Epithelial cell of proximal tubule (primary cell): ENCODE measurements around the gene DENND2A. TPM values are rescaled to one million over a fixed set of nuclear protein-coding genes. Genes with fewer than 3 reads are reported as not detected.
"Not testable (repeated sequence)": the region's sequence is repeated elsewhere in the genome, so short reads cannot be mapped to it uniquely, and the experiment has no call there.

ENCODE experiments used
- DNase-seq: peaks from one replicate; pipeline ENCODE4 v3.0.0-alpha.2; 2011; ENCODE audit warnings: low read depth
- H3K4me3 ChIP-seq: 2 replicates; pipeline ENCODE4 v1.5.1; 2011; ENCODE audit warnings: low read depth, mild to moderate bottlenecking, low read length
- total RNA-seq: library from RNA; depleted of rRNA; stranded (reverse); fragments of >200 nt; gene quantifications from 2 replicates; pipeline ENCODE4 v1.2.3, GENCODE V29; 2015
- TF ChIP-seq, protein P1 (sequence below): conservative IDR thresholded peaks from 2 replicates; pipeline ENCODE4 v1.5.1; 2012; ENCODE audit warnings: low read depth, mild to moderate bottlenecking, low read length

The DENND2A gene
- total RNA-seq, 1 donor from 2014 or later = 27.6 TPM

GRCh38 chr7:140668641-140669040, 28.0 kb upstream of the DENND2A start:
- no peak overlapping the region for H3K4me3 ChIP-seq
- TF ChIP-seq, protein P1, sequence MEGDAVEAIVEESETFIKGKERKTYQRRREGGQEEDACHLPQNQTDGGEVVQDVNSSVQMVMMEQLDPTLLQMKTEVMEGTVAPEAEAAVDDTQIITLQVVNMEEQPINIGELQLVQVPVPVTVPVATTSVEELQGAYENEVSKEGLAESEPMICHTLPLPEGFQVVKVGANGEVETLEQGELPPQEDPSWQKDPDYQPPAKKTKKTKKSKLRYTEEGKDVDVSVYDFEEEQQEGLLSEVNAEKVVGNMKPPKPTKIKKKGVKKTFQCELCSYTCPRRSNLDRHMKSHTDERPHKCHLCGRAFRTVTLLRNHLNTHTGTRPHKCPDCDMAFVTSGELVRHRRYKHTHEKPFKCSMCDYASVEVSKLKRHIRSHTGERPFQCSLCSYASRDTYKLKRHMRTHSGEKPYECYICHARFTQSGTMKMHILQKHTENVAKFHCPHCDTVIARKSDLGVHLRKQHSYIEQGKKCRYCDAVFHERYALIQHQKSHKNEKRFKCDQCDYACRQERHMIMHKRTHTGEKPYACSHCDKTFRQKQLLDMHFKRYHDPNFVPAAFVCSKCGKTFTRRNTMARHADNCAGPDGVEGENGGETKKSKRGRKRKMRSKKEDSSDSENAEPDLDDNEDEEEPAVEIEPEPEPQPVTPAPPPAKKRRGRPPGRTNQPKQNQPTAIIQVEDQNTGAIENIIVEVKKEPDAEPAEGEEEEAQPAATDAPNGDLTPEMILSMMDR = no peak
- DNase-seq = no peak

GRCh38 chr7:140667476-140667875, 26.9 kb upstream of the DENND2A start:
- H3K4me3 ChIP-seq = no peak overlapping the region
- TF ChIP-seq, protein P1 = no peak
- no peak for DNase-seq

DNA sequence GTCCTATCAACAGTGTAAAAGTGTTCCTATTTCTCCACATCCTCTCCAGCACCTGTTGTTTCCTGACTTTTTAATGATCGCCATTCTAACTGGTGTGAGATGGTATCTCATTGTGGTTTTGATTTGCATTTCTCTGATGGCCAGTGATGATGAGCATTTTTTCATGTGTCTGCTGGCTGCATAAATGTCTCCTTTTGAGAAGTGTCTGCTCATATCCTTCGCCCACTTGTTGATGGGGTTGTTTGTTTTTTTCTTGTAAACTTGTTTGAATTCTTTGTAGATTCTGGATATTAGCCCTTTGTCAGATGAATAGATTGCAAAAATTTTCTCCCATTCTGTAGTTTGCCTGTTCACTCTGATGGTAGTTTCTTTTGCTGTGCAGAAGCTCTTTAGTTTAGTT, 22.3 kb upstream of the DENND2A start:
- not testable (repeated sequence) for H3K4me3 ChIP-seq, DNase-seq

DNA sequence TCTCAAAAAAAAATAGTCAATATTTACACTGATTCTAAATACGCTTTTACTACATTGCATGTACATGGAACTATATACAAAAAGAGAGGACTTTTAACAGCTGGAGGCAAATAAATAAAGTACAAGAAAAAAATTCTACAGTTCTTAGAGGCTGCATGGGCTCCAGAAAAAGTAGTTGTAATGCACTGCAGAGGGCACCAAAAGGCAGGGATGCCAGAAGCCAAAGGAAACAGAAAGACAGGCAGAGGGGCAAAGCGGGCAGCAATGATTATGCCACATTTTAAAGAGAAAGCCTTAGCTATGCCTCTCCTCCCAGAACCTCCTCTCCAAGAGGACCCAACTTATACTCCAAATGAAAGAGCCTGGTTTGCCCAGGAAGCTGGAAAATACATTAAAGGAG, 20.5 kb upstream of the DENND2A start:
- TF ChIP-seq, protein P1 = peak; percentile 54

DNA sequence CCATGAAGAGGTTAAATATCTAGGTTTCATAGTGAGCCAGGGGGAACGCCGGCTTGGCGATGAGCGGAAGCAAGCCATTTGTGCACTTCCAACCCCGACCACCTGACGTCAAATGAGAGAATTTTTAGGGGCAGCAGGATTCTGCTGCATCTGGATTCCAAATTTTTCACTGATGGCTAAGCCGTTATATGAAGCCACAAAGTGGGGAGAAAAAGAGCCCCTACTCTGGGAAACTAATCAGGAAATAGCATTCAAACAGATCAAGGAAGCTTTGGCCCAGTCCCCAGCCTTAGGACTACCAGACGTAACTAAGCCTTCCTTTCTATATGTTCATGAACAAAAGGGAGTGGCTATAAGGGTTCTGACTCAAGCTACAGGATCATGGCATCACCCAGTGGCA, 19.2 kb upstream of the DENND2A start:
- DNase-seq = no peak
- no peak overlapping the region for H3K4me3 ChIP-seq
- TF ChIP-seq, protein P1 = no peak

More for the DNA sequence above, 20.5 kb upstream of the DENND2A start:
- no peak for DNase-seq
- H3K4me3 ChIP-seq = no peak overlapping the region

GRCh38 chr7:140657891-140658290, 17.3 kb upstream of the DENND2A start:
- TF ChIP-seq, protein P1 = no peak
- no peak overlapping the region for H3K4me3 ChIP-seq
- no peak for DNase-seq

GRCh38 chr7:140656548-140657515, 16.2 kb upstream of the DENND2A start:
- TF ChIP-seq, protein P1 = no peak
- DNase-seq = no peak
- peak overlapping the region; percentile 35 for H3K4me3 ChIP-seq
